Keratinocyte (primary cell): ENCODE results near the gene NFIC. TPM values are rescaled to one million over a fixed set of nuclear protein-coding genes. Genes with fewer than 3 reads are reported as not detected.
A peak's percentile ranks its signal among the peaks of the same experiment; 100 is the strongest.

ENCODE experiments used
- DNase-seq: peaks from one replicate; pipeline ENCODE4 v3.0.0-alpha.2; 2011; ENCODE audit warnings: low read depth, missing footprints, low spot score
- FAIRE-seq: peaks from 2 replicates; lab custom pipeline; 2011; peaks lifted over from hg19 to GRCh38; lab: Jason Lieb, UNC
- H2AFZ ChIP-seq: 2 replicates; pipeline ENCODE4 v1.6.0; 2012; ENCODE audit warnings: low read length, control low read depth, inconsistent platforms; ENCODE audit not compliant: control insufficient read depth
- H3K27ac ChIP-seq: 2 replicates; pipeline ENCODE4 v1.5.1; 2011; ENCODE audit warnings: low read length; ENCODE audit not compliant: control insufficient read depth, insufficient read depth
- H3K27me3 ChIP-seq: 3 replicates; pipeline ENCODE4 v1.6.0; 2011; ENCODE audit warnings: low read length; ENCODE audit not compliant: control insufficient read depth, insufficient read depth; ENCODE audit errors: extremely low read depth
- H3K36me3 ChIP-seq, 2 experiments: 2 replicates in 1 of 2; 3 replicates in 1 of 2; pipeline ENCODE4 v1.5.1; 2011; ENCODE audit warnings: low read length in 2 of 2, mild to moderate bottlenecking in 1 of 2; ENCODE audit not compliant: control insufficient read depth in 2 of 2, insufficient read depth in 2 of 2; ENCODE audit errors: extremely low read depth in 1 of 2
- H3K4me1 ChIP-seq: 3 replicates; pipeline ENCODE4 v1.5.1; 2011; ENCODE audit warnings: low read length; ENCODE audit not compliant: control insufficient read depth, insufficient read depth; ENCODE audit errors: extremely low read depth
- H3K4me2 ChIP-seq: 3 replicates; pipeline ENCODE4 v1.6.0; 2011; ENCODE audit warnings: low read depth, low read length; ENCODE audit not compliant: control insufficient read depth, insufficient read depth; ENCODE audit errors: extremely low read depth
- H3K4me3 ChIP-seq, 3 experiments: fragments of 200-600 bp in 1 of 3; sonication (generic) in 1 of 3; 2 replicates in 2 of 3; 3 replicates in 1 of 3; pipeline ENCODE4 v1.5.1; 2011 to 2016; ENCODE audit warnings: low read length in 3 of 3, mild to moderate bottlenecking in 3 of 3, control low read depth in 2 of 3, inconsistent platforms in 1 of 3, low read depth in 1 of 3, mixed read lengths in 1 of 3, mixed run types in 1 of 3, moderate library complexity in 1 of 3; ENCODE audit not compliant: control insufficient read depth in 2 of 3, insufficient read depth in 2 of 3; ENCODE audit errors: extremely low read depth in 1 of 3
- H3K79me2 ChIP-seq: 2 replicates; pipeline ENCODE4 v1.6.0; 2012; ENCODE audit warnings: low read length; ENCODE audit not compliant: control insufficient read depth, insufficient read depth
- H3K9ac ChIP-seq: 3 replicates; pipeline ENCODE4 v1.6.0; 2011; ENCODE audit warnings: low read length; ENCODE audit not compliant: control insufficient read depth, insufficient read depth; ENCODE audit errors: extremely low read depth
- H3K9me1 ChIP-seq: 3 replicates; pipeline ENCODE4 v1.6.0; 2011; ENCODE audit warnings: low read length; ENCODE audit not compliant: control insufficient read depth, insufficient read depth; ENCODE audit errors: extremely low read depth
- H3K9me3 ChIP-seq: 2 replicates; pipeline ENCODE4 v1.5.1; 2012; ENCODE audit warnings: low read depth, low read length; ENCODE audit not compliant: control insufficient read depth
- H4K20me1 ChIP-seq: 3 replicates; pipeline ENCODE4 v1.6.0; 2011; ENCODE audit warnings: low read length; ENCODE audit not compliant: control insufficient read depth, insufficient read depth; ENCODE audit errors: extremely low read depth
- CTCF ChIP-seq, 3 experiments: IDR thresholded peaks in 1 of 3; conservative IDR thresholded peaks in 1 of 3; optimal IDR thresholded peaks in 1 of 3; 2 replicates in 2 of 3; 3 replicates in 1 of 3; pipeline versions ENCODE3 to v1.5.1; 2011; ENCODE audit warnings: low read length in 3 of 3, mild to moderate bottlenecking in 3 of 3, moderate library complexity in 2 of 3, control low read depth in 1 of 3, inconsistent platforms in 1 of 3; ENCODE audit not compliant: insufficient read depth in 2 of 3; ENCODE audit errors: extremely low read depth in 1 of 3
- EZH2 ChIP-seq: IDR thresholded peaks from one replicate; pipeline ENCODE4 v1.6.1; 2012; ENCODE audit warnings: inconsistent platforms, mild to moderate bottlenecking, low read length, moderate library complexity
- dilution Hi-C: fragments of 300-500 bp; cut with MboI; formaldehyde crosslinking; loops from one replicate; pipeline ENCODE4 v1.7.0; 2020; ENCODE audit warnings: low sequenced_read_pairs; ENCODE audit not compliant: extremely low pct_ligation_motif_present
- polyA plus RNA-seq, 5 experiments: library from polyadenylated mRNA; depleted of rRNA in 3 of 5; stranded (reverse) in 3 of 5; stranded (forward) in 1 of 5; unstranded in 1 of 5; fragments of >200 nt; gene quantifications; 1 replicate in 1 of 5; 2 replicates in 3 of 5; 3 replicates in 1 of 5; pipeline versions ENCODE4 v1.2.1 to v1.2.3, GENCODE V29; 2011 to 2012; ENCODE audit warnings: missing spikeins in 2 of 5, low read depth in 1 of 5, low replicate concordance in 1 of 5

NFIC gene
- polyA plus RNA-seq, 1 donor (not counting 4 experiments of a cell fraction or from before 2014, with no cell fraction given): 2.4 TPM

GRCh38 chr19:3366753-3367627 is 607 bp downstream of the NFIC start:
- dilution Hi-C loops: no loop called here
- no peak for FAIRE-seq
- Histone ChIP-seq H3K4me3 (peak overlapping the region; percentile 83 to 88 (median 84)), H3K27me3 (no peaks in the 10 kb centered on the region), H2AFZ (no peak overlapping the region), H3K79me2 (peaks cover 60% of the 10 kb centered on the region), H3K9me1 (no peaks in the 10 kb centered on the region), H3K27ac (peak overlapping the region; percentile 76), H3K9ac (peak overlapping the region; percentile 87), H4K20me1 (no peaks in the 10 kb centered on the region), H3K4me1 (peaks cover 46% of the 10 kb centered on the region), H3K4me2 (peak overlapping the region; percentile 98), H3K9me3 (no peaks in the 10 kb centered on the region), H3K36me3 (peaks cover 0 to 2% of the 10 kb centered on the region in 2 experiments)
- TF ChIP-seq EZH2: no peak
- no peak for TF ChIP-seq CTCF (optimal IDR thresholded peaks at IDR 0.05 in 1 of 3, IDR thresholded peaks at IDR 0.05 in 1 of 3, conservative IDR thresholded peaks at IDR 0.05 in 1 of 3; ENCODE audit: extremely low read depth in 1 of 3, insufficient read depth in 2 of 3, low read length in 3 of 3)
- no peak for DNase-seq

- H3K9me3 ChIP-seq: no peaks in the 10 kb centered on the region
- FAIRE-seq (no peak), DNase-seq (no peak)
- no peaks in the 10 kb centered on the region for H3K27me3 ChIP-seq
- peaks cover 61% of the 10 kb centered on the region for H3K79me2 ChIP-seq
- H2AFZ ChIP-seq: no peak overlapping the region
- dilution Hi-C loops: no loop called here
- peak overlapping the region; percentile 98 for H3K4me2 ChIP-seq
- H3K4me3 ChIP-seq: peak overlapping the region; percentile 83 to 88 (median 84)
- H3K9ac ChIP-seq: peak overlapping the region; percentile 87
- peak overlapping the region; percentile 76 for H3K27ac ChIP-seq
- H3K36me3 ChIP-seq: peaks cover 0 to 2% of the 10 kb centered on the region in 2 experiments
- H4K20me1 ChIP-seq: no peaks in the 10 kb centered on the region
- H3K4me1 ChIP-seq: peaks cover 42% of the 10 kb centered on the region
- TF ChIP-seq EZH2 (no peak), CTCF (optimal IDR thresholded peaks at IDR 0.05 in 1 of 3, IDR thresholded peaks at IDR 0.05 in 1 of 3, conservative IDR thresholded peaks at IDR 0.05 in 1 of 3; ENCODE audit: extremely low read depth in 1 of 3, insufficient read depth in 2 of 3, low read length in 3 of 3) (no peak)
- H3K9me1 ChIP-seq: no peaks in the 10 kb centered on the region
Observed at GRCh38 chr19:3367628-3368440, 1.5 kb downstream of the NFIC start.
